Fibroblast of villous mesenchyme (primary cell): Measurements from ENCODE around the gene PIP4K2A. TPM values are rescaled to one million over a fixed set of nuclear protein-coding genes. Genes with fewer than 3 reads are reported as not detected.
A peak's percentile ranks its signal among the peaks of the same experiment; 100 is the strongest.

ENCODE experiments used
- DNase-seq: peaks from one replicate; pipeline ENCODE4 v3.0.0-alpha.2; 2010; ENCODE audit warnings: low read depth
- H3K4me3 ChIP-seq: 2 replicates; pipeline ENCODE4 v1.5.1; 2011; ENCODE audit warnings: low read depth, mild to moderate bottlenecking, low read length
- total RNA-seq: library from RNA; depleted of rRNA; stranded (reverse); fragments of >200 nt; gene quantifications from 2 replicates; pipeline ENCODE4 v1.2.3, GENCODE V29; 2012
- TF ChIP-seq, protein P1 (sequence below): IDR thresholded peaks from 2 replicates; pipeline ENCODE4 v1.5.1; 2012; ENCODE audit warnings: low read depth, mild to moderate bottlenecking, low read length; ENCODE audit not compliant: insufficient read depth

Gene PIP4K2A
- total RNA-seq, 1 donor, result 35.8 TPM

DNA sequence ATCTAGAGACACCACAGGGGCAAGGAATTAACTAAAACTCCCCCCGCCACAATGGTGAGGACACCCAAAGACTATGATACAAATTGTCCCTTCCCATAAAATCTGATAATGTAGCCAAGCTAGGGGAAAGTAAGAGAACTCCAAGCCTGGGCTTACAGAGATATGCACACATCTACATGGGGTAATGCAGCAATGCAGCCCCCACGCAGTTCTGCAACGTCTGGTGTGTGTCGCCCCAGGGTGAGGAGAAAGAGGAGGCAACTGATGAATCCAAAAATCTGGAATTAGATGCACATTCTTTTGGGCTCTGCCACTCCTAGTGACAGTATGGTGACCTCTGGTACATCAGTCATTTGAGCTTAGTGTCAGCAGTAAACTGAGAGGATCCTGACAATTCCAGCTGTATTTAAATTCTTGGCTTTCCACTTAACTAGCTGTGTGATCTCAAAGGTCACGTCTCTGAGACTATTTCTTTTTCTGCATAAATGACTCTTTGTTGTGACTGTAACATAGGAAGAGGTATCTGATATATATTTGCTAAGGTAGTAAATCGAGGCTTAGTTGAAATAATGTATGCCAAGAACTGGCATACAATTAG is 51.5 kb downstream of the PIP4K2A start:
- DNase-seq, result no peak
- no peak overlapping the region for H3K4me3 ChIP-seq
- TF ChIP-seq, protein P1, sequence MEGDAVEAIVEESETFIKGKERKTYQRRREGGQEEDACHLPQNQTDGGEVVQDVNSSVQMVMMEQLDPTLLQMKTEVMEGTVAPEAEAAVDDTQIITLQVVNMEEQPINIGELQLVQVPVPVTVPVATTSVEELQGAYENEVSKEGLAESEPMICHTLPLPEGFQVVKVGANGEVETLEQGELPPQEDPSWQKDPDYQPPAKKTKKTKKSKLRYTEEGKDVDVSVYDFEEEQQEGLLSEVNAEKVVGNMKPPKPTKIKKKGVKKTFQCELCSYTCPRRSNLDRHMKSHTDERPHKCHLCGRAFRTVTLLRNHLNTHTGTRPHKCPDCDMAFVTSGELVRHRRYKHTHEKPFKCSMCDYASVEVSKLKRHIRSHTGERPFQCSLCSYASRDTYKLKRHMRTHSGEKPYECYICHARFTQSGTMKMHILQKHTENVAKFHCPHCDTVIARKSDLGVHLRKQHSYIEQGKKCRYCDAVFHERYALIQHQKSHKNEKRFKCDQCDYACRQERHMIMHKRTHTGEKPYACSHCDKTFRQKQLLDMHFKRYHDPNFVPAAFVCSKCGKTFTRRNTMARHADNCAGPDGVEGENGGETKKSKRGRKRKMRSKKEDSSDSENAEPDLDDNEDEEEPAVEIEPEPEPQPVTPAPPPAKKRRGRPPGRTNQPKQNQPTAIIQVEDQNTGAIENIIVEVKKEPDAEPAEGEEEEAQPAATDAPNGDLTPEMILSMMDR, result no peak

DNA sequence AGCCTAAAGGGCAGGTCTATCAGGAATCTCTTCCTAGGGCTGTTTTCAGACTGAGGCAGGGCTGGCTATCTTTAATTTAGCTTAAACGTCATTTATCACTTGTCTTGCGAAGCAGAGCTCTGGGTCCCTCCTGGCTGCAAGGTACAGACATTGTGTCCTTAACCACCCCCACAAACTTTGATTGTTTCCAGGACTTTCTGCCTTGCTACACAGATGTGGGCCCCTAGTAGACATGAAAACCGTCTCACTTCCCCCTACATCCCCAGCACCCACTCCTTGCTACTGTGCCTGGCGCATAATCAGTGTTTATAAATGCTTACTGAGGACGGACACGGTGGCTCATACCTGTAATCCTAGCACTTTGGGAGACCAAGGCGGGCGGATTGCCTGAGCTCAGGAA is 54.5 kb downstream of the PIP4K2A start:
- TF ChIP-seq, protein P1, result no peak
- DNase-seq, result no peak
- H3K4me3 ChIP-seq, result no peak overlapping the region

GRCh38 chr10:22658745-22659410 is 55.5 kb downstream of the PIP4K2A start:
- DNase-seq, result peak; percentile 28
- no peak overlapping the region for H3K4me3 ChIP-seq
- TF ChIP-seq, protein P1, result no peak

GRCh38 chr10:22657566-22658225 is 56.7 kb downstream of the PIP4K2A start:
- H3K4me3 ChIP-seq, result no peak overlapping the region
- TF ChIP-seq, protein P1, result no peak
- DNase-seq, result peak; percentile 28

DNA sequence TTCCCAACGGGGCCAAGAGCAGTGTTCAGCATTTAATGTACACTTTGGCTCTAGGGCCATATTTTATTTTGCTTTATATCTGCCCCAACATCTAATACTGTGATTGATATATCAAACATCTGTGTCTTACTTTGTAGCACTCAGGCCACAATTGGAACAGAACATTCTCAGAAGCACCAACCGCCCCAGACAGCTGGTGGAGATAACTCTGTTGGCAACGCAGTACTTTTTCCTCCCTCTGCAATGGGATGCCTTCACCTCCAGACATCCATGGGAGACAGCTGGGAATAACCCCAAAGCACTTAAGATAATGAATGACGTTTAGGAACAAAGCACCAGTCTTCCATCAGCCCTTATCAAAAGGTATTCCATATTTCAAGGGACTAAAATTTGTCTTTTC is 57.4 kb downstream of the PIP4K2A start:
- DNase-seq, result no peak
- TF ChIP-seq, protein P1, result no peak
- no peak overlapping the region for H3K4me3 ChIP-seq

DNA sequence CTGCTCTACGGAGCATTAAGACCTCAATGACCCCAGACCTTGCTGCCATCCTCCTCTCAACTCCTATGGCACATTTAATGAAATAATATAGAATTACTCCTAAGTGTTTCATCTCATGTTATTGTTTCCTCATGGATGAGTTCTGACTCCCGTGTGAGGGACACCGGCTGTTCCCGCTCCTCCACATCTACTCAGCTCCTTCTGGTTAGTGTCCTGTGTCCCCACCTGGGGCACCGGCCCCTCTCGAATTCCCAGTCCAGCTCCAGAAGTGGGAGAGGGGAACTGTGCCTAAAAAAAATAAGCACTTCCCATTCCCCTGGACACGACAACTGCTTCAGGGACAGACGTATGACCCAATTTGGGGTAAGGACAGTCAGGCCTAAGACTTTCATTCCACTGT is 58.3 kb downstream of the PIP4K2A start:
- TF ChIP-seq, protein P1, result no peak
- no peak overlapping the region for H3K4me3 ChIP-seq
- no peak for DNase-seq
